Esophagus squamous epithelium (tissue), 4 donors: ENCODE measurements around the gene STAC3.

Source experiments
- POLR2A ChIP-seq, 4 donors: fragments of 450-650 bp; IDR thresholded peaks; one replicate each; pipeline ENCODE4 v1.6.1; 2017; ENCODE audit warnings: antibody characterized with exemption in 4 of 4, mild to moderate bottlenecking in 4 of 4, moderate library complexity in 3 of 4
- TF ChIP-seq, protein P1 (sequence below), 6 experiments: fragments of 450-650 bp in 4 of 6; fragments of 200-600 bp in 2 of 6; sonication (generic) in 2 of 6; IDR thresholded peaks; one replicate each; pipeline ENCODE4 v1.5.1; 2016 to 2019; ENCODE audit warnings: antibody characterized with exemption in 6 of 6, mild to moderate bottlenecking in 4 of 6, moderate library complexity in 4 of 6

DNA sequence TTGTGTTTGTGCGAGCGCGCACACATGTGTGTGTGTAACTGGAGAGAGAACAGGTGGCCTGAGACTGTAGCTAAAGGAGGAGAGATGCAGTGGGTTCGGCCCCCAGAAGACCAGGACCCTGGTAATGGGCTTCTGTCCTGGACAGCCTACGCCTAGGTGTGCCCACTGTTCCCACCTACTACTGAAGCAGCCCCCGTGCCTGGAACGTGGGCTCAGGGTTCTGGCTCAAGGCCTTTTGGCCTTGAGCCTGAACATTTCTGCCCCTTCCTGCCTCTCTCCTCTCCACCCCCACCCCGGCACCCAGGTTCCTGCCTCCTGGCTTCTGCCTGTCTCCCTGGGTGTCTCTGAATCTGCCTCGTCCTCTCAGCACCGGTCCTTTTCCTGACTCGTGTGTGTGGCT is 35.9 kb downstream of the STAC3 start:
- TF ChIP-seq, protein P1, sequence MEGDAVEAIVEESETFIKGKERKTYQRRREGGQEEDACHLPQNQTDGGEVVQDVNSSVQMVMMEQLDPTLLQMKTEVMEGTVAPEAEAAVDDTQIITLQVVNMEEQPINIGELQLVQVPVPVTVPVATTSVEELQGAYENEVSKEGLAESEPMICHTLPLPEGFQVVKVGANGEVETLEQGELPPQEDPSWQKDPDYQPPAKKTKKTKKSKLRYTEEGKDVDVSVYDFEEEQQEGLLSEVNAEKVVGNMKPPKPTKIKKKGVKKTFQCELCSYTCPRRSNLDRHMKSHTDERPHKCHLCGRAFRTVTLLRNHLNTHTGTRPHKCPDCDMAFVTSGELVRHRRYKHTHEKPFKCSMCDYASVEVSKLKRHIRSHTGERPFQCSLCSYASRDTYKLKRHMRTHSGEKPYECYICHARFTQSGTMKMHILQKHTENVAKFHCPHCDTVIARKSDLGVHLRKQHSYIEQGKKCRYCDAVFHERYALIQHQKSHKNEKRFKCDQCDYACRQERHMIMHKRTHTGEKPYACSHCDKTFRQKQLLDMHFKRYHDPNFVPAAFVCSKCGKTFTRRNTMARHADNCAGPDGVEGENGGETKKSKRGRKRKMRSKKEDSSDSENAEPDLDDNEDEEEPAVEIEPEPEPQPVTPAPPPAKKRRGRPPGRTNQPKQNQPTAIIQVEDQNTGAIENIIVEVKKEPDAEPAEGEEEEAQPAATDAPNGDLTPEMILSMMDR (IDR thresholded peaks at IDR 0.05): no peak
- TF ChIP-seq POLR2A (IDR thresholded peaks at IDR 0.05): no peak
